ENCODE results near the gene ARHGEF9.

DNA sequence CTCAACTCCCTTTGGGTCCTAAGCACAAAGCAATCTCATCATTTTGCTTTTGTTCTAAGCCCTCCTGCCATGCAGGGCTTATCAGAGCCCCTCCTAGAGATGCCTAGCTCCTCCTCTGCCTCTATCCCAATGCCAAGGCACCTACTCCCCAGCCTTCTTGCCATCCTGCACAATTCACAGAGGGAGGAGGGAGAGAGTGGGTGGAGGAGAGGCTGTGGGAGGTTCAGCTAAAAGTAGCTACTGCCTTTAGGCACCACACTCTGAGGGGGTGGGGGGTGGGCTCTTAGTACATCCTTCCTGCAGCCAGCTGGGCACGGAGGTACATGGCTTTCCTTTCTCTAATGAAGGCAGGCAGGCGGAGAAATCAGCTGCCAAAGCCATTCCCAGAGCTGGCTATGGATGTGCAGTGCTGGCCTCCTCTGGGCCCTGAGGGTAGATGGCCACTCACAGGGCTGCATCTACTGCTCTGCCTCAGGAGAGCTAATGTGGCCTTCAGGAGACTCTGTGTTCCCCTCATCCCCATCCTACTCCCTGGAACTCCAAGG, 40.1 kb downstream of the ARHGEF9 start:
- TF ChIP-seq, protein P1, sequence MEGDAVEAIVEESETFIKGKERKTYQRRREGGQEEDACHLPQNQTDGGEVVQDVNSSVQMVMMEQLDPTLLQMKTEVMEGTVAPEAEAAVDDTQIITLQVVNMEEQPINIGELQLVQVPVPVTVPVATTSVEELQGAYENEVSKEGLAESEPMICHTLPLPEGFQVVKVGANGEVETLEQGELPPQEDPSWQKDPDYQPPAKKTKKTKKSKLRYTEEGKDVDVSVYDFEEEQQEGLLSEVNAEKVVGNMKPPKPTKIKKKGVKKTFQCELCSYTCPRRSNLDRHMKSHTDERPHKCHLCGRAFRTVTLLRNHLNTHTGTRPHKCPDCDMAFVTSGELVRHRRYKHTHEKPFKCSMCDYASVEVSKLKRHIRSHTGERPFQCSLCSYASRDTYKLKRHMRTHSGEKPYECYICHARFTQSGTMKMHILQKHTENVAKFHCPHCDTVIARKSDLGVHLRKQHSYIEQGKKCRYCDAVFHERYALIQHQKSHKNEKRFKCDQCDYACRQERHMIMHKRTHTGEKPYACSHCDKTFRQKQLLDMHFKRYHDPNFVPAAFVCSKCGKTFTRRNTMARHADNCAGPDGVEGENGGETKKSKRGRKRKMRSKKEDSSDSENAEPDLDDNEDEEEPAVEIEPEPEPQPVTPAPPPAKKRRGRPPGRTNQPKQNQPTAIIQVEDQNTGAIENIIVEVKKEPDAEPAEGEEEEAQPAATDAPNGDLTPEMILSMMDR (IDR thresholded peaks at IDR 0.05; ENCODE audit: low read length): no peak
- no peak for TF ChIP-seq EZH2phosphoT487 (IDR thresholded peaks at IDR 0.05; ENCODE audit: low read length)
- TF ChIP-seq EZH2 (optimal IDR thresholded peaks at IDR 0.05; ENCODE audit: low read depth, low read length): no peak
